ENCODE measurements around the gene FHOD1. TPM values are rescaled to one million over a fixed set of nuclear protein-coding genes. Genes with fewer than 3 reads are reported as not detected.

The FHOD1 gene
- total and polyA plus RNA-seq, 9 of the 15 experiments (the other 6 are each of a cell fraction or from before 2014, with no cell fraction given) = 18.7 to 126 (median 32.3) TPM

DNA sequence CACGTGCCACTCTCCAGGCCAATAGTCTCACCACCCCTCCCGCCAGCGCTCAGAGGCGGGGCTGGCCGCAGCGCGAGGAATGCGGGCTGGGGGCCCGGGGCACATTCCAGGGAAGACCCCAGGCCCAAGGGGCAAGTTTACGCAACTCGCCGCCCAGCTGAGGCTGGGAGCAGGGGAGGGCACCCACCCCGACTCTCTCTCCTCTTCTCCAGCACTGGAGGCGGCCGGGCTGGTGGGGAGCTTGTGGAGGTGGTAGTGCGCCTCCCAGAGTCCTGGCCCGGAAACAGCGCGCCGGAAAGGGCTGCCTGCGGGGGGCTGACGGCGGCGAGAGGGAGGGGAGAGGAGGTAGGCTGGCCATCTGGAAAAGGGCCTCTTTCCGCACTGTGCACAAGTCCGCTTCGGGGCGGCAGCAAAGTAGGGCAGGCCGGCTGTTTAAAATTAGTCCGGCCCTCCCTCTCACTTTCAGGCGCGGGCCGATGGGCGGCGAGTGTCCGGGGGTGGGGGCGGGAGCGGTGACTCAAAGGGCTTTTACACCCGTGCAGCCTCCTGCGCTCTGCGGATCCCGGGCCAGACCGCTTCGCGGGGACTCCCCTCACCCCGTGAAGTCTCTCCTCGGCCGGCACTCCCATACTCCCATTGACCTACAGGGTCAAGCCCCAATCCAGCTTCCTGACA, 1.1 kb downstream of the FHOD1 start (continued):
- TF ChIP-seq, protein P1, sequence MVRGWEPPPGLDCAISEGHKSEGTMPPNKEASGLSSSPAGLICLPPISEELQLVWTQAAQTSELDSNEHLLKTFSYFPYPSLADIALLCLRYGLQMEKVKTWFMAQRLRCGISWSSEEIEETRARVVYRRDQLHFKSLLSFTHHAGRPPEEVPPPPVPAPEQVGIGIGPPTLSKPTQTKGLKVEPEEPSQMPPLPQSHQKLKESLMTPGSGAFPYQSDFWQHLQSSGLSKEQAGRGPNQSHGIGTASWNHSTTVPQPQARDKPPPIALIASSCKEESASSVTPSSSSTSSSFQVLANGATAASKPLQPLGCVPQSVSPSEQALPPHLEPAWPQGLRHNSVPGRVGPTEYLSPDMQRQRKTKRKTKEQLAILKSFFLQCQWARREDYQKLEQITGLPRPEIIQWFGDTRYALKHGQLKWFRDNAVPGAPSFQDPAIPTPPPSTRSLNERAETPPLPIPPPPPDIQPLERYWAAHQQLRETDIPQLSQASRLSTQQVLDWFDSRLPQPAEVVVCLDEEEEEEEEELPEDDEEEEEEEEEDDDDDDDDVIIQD (CRISPR knock-in tag; IDR thresholded peaks at IDR 0.05) = no peak
- TF ChIP-seq TAF9B (IDR thresholded peaks at IDR 0.05; ENCODE audit: partially characterized antibody) = no peak
- TF ChIP-seq SRSF1 (IDR thresholded peaks at IDR 0.05; ENCODE audit: low read depth, low read length) = no peak
- peak; percentile 62; the same call in 1 of the 2 replicates for TF ChIP-seq ZBTB1 (CRISPR knock-in tag; IDR thresholded peaks at IDR 0.05; ENCODE audit: borderline replicate concordance, low read depth)
- no peak for TF ChIP-seq MTF1 (CRISPR knock-in tag; IDR thresholded peaks at IDR 0.05; ENCODE audit: borderline replicate concordance)
- TF ChIP-seq KDM5B (IDR thresholded peaks at IDR 0.05; ENCODE audit: insufficient replicate concordance, low read depth, low read length) = peak; percentile 35
- no peak for TF ChIP-seq NCOA1 (IDR thresholded peaks at IDR 0.05; ENCODE audit: low read depth)
- TF ChIP-seq ZNF76 (CRISPR knock-in tag; IDR thresholded peaks at IDR 0.05; ENCODE audit: borderline replicate concordance) = no peak
- no peak for TF ChIP-seq MCM3 (IDR thresholded peaks at IDR 0.05)
- no peak for TF ChIP-seq TCFL5 (CRISPR knock-in tag; conservative IDR thresholded peaks at IDR 0.05)
- TF ChIP-seq PHF21A (IDR thresholded peaks at IDR 0.05; ENCODE audit: borderline replicate concordance, low read depth) = peak; percentile 70; the same call in 1 of the 2 replicates
- TF ChIP-seq RHOXF2B (CRISPR knock-in tag; conservative IDR thresholded peaks at IDR 0.05) = no peak; the same call in 1 of the 2 replicates
- TF ChIP-seq RBM39 (optimal IDR thresholded peaks at IDR 0.05; ENCODE audit: low read depth, low read length) = no peak
- TF ChIP-seq ATF1 (CRISPR knock-in tag; IDR thresholded peaks at IDR 0.05) = no peak
- peak; percentile 59 for TF ChIP-seq ATF1 (tag; IDR thresholded peaks at IDR 0.05)
- no peak for TF ChIP-seq ZNF583 (CRISPR knock-in tag; IDR thresholded peaks at IDR 0.05)
- no peak for TF ChIP-seq ZNF146 (CRISPR knock-in tag; IDR thresholded peaks at IDR 0.05; ENCODE audit: unreplicated experiment)
- TF ChIP-seq PTRF (tag; IDR thresholded peaks at IDR 0.05) = no peak
- no peak for TF ChIP-seq POLR3A (IDR thresholded peaks at IDR 0.05; ENCODE audit: borderline replicate concordance, extremely low read depth, insufficient read depth, insufficient read length)
- TF ChIP-seq MAZ (CRISPR knock-in tag; conservative IDR thresholded peaks at IDR 0.05 in 1 of 2, IDR thresholded peaks at IDR 0.05 in 1 of 2) = peak; percentile 96 to 98
- peak; percentile 83; the same call in 1 of the 2 replicates for TF ChIP-seq RAD51 (IDR thresholded peaks at IDR 0.05; ENCODE audit: borderline replicate concordance, low read depth)
- no peak for TF ChIP-seq PHB2 (IDR thresholded peaks at IDR 0.05; ENCODE audit: low read depth)
- peak; percentile 52 to 58 for TF ChIP-seq RAD21 (CRISPR knock-in tag; conservative IDR thresholded peaks at IDR 0.05 in 1 of 2, IDR thresholded peaks at IDR 0.05 in 1 of 2)
- TF ChIP-seq ARID2 (IDR thresholded peaks at IDR 0.05) = no peak
- TF ChIP-seq SIN3A (IDR thresholded peaks at IDR 0.05; ENCODE audit: borderline replicate concordance in 2 of 2, control insufficient read depth in 1 of 2, low read depth in 2 of 2, low read length in 2 of 2) = peak in 1 of 2 experiments; percentile 52; a peak in 1 of 4 replicates
- peak; percentile 80 for TF ChIP-seq ETV1 (tag; conservative IDR thresholded peaks at IDR 0.05; ENCODE audit: low read depth)
- no peak for TF ChIP-seq ZNF217 (CRISPR knock-in tag; IDR thresholded peaks at IDR 0.05)

All from K562 (cell line).